Panc1 (cell line): ENCODE data around the gene ASIP. TPM values are rescaled to one million over a fixed set of nuclear protein-coding genes. Genes with fewer than 3 reads are reported as not detected.

ENCODE experiments used
- ATAC-seq: fragments of 200-7000 bp; cut with Tn5 transposase; 2 replicates; pipeline ENCODE4 v1.9.1; 2020; ENCODE audit warnings: mild to moderate bottlenecking, moderate library complexity
- BruUV-seq: library from RNA; stranded (reverse); fragments of 400-500 nt; replicated peaks from 2 replicates; lab custom pipeline; 2021; lab: Mats Ljungman, UMichigan
- CTCF ChIA-PET: fragments of 300-600 bp; sonication (Branson Sonifier 250); formaldehyde crosslinking; loops from one replicate; lab custom pipeline; 2022; ENCODE audit warnings: antibody characterized with exemption; lab: Charles Lee
- POLR2A ChIA-PET: fragments of 300-600 bp; sonication (Branson Sonifier 250); formaldehyde crosslinking; loops from one replicate; lab custom pipeline; 2022; ENCODE audit warnings: antibody characterized with exemption; lab: Charles Lee
- DNase-seq: peaks from one replicate; pipeline ENCODE4 v3.0.0-alpha.2; 2010; ENCODE audit warnings: low read depth, low spot score
- H3K27ac ChIP-seq: 2 replicates; pipeline ENCODE4 v1.5.1; 2011; ENCODE audit warnings: mild to moderate bottlenecking, low read length, inconsistent platforms
- H3K27me3 ChIP-seq: fragments of 200-500 bp; sonication (Bioruptor generic); 2 replicates; pipeline ENCODE4 v1.6.0; 2014; ENCODE audit warnings: low read length, inconsistent platforms; ENCODE audit not compliant: control insufficient read depth, insufficient read depth
- H3K36me3 ChIP-seq: fragments of 200-500 bp; sonication (Bioruptor generic); 2 replicates; pipeline ENCODE4 v1.5.1; 2014; ENCODE audit warnings: inconsistent platforms, mild to moderate bottlenecking, low read length, moderate library complexity; ENCODE audit not compliant: control insufficient read depth, insufficient read depth
- H3K4me1 ChIP-seq: 2 replicates; pipeline ENCODE4 v1.5.1; 2011; ENCODE audit warnings: inconsistent platforms, mild to moderate bottlenecking, low read length, moderate library complexity; ENCODE audit not compliant: control insufficient read depth, insufficient read depth
- H3K4me3 ChIP-seq, 2 experiments: 2 replicates each; pipeline ENCODE4 v1.5.1; 2011 to 2012; ENCODE audit warnings: low read depth in 2 of 2, low read length in 2 of 2, mild to moderate bottlenecking in 2 of 2, inconsistent platforms in 1 of 2, moderate library complexity in 1 of 2
- H3K9me3 ChIP-seq: fragments of 200-500 bp; sonication (Bioruptor generic); 2 replicates; pipeline ENCODE4 v1.5.1; 2014; ENCODE audit warnings: low read depth, mild to moderate bottlenecking, inconsistent platforms, low read length, moderate library complexity; ENCODE audit not compliant: control insufficient read depth, insufficient read depth
- CTCF ChIP-seq: fragments of 450-650 bp; IDR thresholded peaks from 2 replicates; pipeline ENCODE4 v1.5.1; 2017; ENCODE audit warnings: mild to moderate bottlenecking
- POLR2AphosphoS5 ChIP-seq: IDR thresholded peaks from 2 replicates; pipeline ENCODE4 v1.6.1; 2012; ENCODE audit warnings: mild to moderate bottlenecking, low read depth, low read length, moderate library complexity
- REST ChIP-seq, 2 experiments: IDR thresholded peaks; 2 replicates each; pipeline ENCODE4 v1.6.1; 2011 to 2012; ENCODE audit warnings: low read depth in 2 of 2, control low read depth in 1 of 2, low read length in 1 of 2, mild to moderate bottlenecking in 1 of 2, moderate library complexity in 1 of 2; ENCODE audit not compliant: insufficient read depth in 1 of 2
- SIN3A ChIP-seq: IDR thresholded peaks from 2 replicates; pipeline ENCODE4 v1.6.1; 2012; ENCODE audit warnings: low read depth, mild to moderate bottlenecking, low read length, moderate library complexity, borderline replicate concordance; ENCODE audit not compliant: insufficient read depth
- TCF7L2 ChIP-seq: IDR thresholded peaks from 2 replicates; pipeline ENCODE4 v1.6.1; 2011; ENCODE audit warnings: mild to moderate bottlenecking, low read depth, low read length, inconsistent platforms
- in situ Hi-C: cut with HindIII; loops from 2 replicates; pipeline ENCODE4 v1.10.0; 2016; ENCODE audit warnings: low sequenced_read_pairs, low pct_unique_long_range_greater_than_20kb
- intact Hi-C: fragments of 100-400 bp; cut with micrococcal nuclease; formaldehyde crosslinking; loops from one replicate; pipeline ENCODE4 v1.10.0; 2022; ENCODE audit not compliant: unreplicated experiment
- total RNA-seq: library from RNA; stranded (reverse); gene quantifications from one replicate; pipeline ENCODE4 v1.2.1, GENCODE V29; 2021; ENCODE audit not compliant: unreplicated experiment

The ASIP gene
- total RNA-seq, 1 experiment from 2014 or later: not detected

- H3K36me3 ChIP-seq: peaks cover 11% of the 10 kb centered on the region
- ATAC-seq: no peak
- H3K27me3 ChIP-seq: no peaks in the 10 kb centered on the region
- BruUV-seq: no TSS peak
- no peak overlapping the region for H3K4me3 ChIP-seq
- H3K4me1 ChIP-seq: 0 out of 2 replicates have a peak, but pooled peaks cover 2% of the 10 kb centered on the region
- no peaks in the 10 kb centered on the region for H3K9me3 ChIP-seq
- CTCF ChIA-PET: no interaction called here
- DNase-seq: no peak
- POLR2A ChIA-PET: no interaction called here
- no peak overlapping the region for H3K27ac ChIP-seq
- TF ChIP-seq SIN3A (no peak), POLR2AphosphoS5 (no peak), CTCF (no peak), REST (IDR thresholded peaks at IDR 0.05; ENCODE audit: insufficient read depth in 1 of 2, low read depth in 2 of 2, low read length in 1 of 2) (no peak), TCF7L2 (no peak)
- in situ Hi-C loops: no loop called here
- intact Hi-C loops: no loop called here
Observed at GRCh38 chr20:34293119-34293518, 51.9 kb downstream of the ASIP start.

- H3K4me1 ChIP-seq: 0 out of 2 replicates have a peak, but pooled peaks cover 2% of the 10 kb centered on the region
- POLR2A ChIA-PET: interaction anchor here (0.6 kb wide), 1 partner anchor 39 kb away, joined by 9 read pairs; no protein-coding TSS in a partner anchor
- H3K4me3 ChIP-seq: no peak overlapping the region
- BruUV-seq: TSS peak; percentile 37
- H3K9me3 ChIP-seq: no peaks in the 10 kb centered on the region
- intact Hi-C loops: no loop called here
- no peaks in the 10 kb centered on the region for H3K27me3 ChIP-seq
- H3K36me3 ChIP-seq: peaks cover 11% of the 10 kb centered on the region
- no peak overlapping the region for H3K27ac ChIP-seq
- ATAC-seq: no peak
- TF ChIP-seq TCF7L2 (no peak), SIN3A (no peak), CTCF (no peak), POLR2AphosphoS5 (no peak), REST (IDR thresholded peaks at IDR 0.05; ENCODE audit: insufficient read depth in 1 of 2, low read depth in 2 of 2, low read length in 1 of 2) (no peak)
- in situ Hi-C loops: no loop called here
- no peak for DNase-seq
- CTCF ChIA-PET: no interaction called here
Observed at GRCh38 chr20:34293589-34293988, 52.4 kb downstream of the ASIP start.
